ENCODE measurements around the gene CDC42EP1.
"Not testable (repeated sequence)": the region's sequence is repeated elsewhere in the genome, so short reads cannot be mapped to it uniquely, and the experiment has no call there.

Gene CDC42EP1

GRCh38 chr22:37578002-37578401 is 17.7 kb downstream of the CDC42EP1 start:
- no peak for DNase-seq (ENCODE audit: low read depth in 2 of 2)

GRCh38 chr22:37581504-37581903 is 21.2 kb downstream of the CDC42EP1 start:
- DNase-seq (ENCODE audit: low read depth in 2 of 2), result no peak

- DNase-seq (ENCODE audit: low read depth in 2 of 2), result no peak
Measured at GRCh38 chr22:37582526-37582925, 22.2 kb downstream of the CDC42EP1 start.

DNA sequence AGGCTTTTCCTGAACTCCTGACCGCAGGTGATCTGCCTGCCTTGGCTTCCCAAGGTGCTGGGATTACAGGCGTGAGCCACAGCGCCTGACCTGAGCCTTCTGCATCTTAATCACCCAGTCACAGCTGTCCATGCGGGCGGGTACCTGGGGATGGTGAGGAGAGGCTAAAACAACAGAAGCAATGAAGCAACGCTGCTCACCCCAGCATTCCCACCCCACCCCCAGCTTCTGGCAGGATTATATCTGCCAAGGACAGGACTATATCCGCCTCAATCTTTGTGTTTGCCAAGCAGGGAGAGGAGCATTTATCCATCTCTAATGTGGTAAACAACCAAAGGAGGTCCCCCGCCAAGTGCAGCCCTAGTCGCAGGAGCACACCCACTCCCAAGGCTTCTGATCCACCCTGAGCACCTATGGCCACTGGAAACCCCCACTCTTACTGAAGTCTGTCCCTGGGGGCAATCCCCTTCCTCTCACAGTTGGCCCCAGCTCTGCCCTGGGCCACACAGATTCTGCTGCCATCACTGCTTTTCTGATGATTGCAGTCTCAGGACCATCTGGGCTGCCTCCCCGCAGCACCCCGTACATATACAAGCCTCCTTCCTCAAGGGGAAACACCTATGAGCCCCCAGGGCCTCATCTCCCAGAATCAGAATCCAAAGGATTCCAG is 28.4 kb downstream of the CDC42EP1 start:
- no peak for DNase-seq (ENCODE audit: low read depth in 2 of 2)

GRCh38 chr22:37589636-37590035 is 29.4 kb downstream of the CDC42EP1 start:
- DNase-seq (ENCODE audit: low read depth in 2 of 2), result no peak

DNA sequence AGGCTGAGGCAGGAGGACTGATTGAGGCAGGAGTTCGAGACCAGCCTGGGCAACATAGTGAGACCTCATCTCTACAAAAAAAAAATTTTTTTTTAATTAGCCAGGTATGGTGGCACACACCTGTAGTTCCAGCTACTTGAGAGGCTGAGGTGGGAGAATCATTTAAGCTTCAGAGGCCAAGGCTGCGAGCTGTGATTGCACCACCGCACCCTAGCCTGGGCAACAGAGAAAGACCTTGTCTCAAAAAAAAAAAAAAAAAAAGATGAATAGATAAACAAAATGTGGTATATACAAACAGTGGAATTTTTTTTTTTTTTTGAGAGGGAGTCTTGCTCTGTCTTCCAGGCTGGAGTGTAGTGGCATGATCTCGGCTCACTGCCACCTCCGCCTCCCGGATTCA is 30.8 kb downstream of the CDC42EP1 start:
- DNase-seq (ENCODE audit: low read depth in 2 of 2), result not testable (repeated sequence)

DNA sequence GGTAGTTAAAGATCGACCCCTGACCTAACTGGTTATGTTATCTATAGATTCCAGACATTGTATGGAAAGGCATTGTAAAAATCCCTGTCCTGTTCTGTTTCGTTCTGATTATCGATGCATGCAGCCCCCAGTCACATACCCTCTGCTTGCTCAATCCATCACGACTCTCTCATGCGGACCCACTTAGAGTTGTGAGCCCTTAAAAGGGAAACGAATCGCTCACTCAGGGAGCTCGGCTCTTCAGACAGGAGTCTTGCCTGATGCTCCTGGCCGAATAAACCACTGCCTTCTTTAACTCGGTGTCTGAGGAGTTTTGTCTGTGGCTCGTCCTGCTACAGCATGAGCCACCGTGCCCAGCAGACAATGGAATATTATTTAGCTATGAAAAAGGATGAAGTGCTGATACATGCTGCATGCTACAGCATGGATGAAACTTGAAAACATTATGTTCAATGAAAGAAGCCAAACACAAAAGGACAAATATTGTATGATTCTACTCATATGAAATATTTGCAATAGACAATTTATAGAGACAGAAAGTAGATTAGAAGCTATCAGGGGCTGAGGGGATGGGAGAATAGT is 31.6 kb downstream of the CDC42EP1 start:
- DNase-seq (ENCODE audit: low read depth in 2 of 2), result no peak

GRCh38 chr22:37594237-37594636 is 34.0 kb downstream of the CDC42EP1 start:
- no peak for DNase-seq (ENCODE audit: low read depth in 2 of 2)

DNA sequence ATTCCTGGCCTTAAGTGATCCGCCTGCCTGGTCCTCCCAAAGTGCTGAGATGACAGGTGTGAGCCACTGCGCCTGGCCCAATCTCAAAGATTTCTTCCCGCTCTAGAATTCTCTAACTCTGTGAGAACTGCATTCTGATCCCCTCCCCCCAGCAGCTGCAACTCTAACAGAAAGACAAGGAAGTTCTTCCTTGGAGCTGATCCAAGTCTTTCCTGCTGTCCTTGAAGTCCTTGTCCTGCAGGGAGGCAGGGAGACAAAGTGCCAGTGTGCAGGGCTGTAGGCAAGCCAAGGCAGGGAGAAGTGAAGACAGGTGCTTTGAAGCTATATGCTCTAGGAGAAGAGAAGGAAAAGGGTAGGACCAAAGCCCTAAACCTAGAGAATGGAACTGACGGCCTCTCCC is 38.9 kb downstream of the CDC42EP1 start:
- no peak for DNase-seq (ENCODE audit: low read depth in 2 of 2)

GRCh38 chr22:37601203-37601539 is 40.9 kb downstream of the CDC42EP1 start:
- DNase-seq (ENCODE audit: low read depth in 2 of 2), result no peak

GRCh38 chr22:37601540-37602442 is 41.5 kb downstream of the CDC42EP1 start:
- no peak for DNase-seq (ENCODE audit: low read depth in 2 of 2)

GRCh38 chr22:37602546-37603277 is 42.4 kb downstream of the CDC42EP1 start:
- not testable (repeated sequence) for DNase-seq (ENCODE audit: low read depth in 2 of 2)

DNA sequence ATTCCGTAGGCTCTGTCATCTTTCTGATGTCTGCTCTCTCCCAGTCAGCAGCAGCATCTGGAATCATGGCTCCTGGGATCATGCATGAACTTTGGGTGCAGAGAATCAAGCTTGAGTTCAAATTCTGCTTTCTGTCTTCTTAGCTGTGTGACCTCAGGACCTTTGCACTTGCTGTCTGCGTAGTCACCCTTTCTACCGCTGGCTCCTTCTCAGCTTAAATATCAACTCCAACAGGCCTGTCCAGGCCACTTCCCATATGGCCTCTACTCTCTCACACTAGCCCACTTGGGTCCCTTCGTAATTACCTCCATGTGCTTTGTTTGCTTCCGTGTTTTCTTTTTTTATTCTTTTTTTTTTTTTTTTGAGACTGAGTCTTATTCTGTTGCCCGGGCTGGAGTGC is 43.8 kb downstream of the CDC42EP1 start:
- DNase-seq (ENCODE audit: low read depth in 2 of 2), result no peak

DNA sequence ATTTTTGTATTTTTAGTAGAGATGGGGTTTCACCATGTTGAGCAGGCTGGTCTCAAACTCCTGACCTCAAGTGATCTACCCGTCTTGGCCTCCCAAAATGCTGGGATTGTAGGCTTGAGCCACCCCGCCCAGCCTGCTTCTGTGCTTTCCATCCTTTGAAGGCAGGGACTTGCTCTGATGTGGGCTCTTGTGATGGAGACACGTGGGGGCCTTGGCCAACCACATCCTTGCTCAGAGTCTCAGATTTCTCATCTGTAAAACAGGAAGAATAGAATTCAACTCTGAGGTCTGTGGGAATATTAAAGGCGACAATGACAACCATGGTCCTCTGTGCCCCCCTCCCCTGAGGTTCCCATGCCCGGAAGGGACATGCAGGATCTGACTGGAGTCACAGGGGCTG is 44.6 kb downstream of the CDC42EP1 start:
- DNase-seq (ENCODE audit: low read depth in 2 of 2), result peak; percentile 15 to 26

DNA sequence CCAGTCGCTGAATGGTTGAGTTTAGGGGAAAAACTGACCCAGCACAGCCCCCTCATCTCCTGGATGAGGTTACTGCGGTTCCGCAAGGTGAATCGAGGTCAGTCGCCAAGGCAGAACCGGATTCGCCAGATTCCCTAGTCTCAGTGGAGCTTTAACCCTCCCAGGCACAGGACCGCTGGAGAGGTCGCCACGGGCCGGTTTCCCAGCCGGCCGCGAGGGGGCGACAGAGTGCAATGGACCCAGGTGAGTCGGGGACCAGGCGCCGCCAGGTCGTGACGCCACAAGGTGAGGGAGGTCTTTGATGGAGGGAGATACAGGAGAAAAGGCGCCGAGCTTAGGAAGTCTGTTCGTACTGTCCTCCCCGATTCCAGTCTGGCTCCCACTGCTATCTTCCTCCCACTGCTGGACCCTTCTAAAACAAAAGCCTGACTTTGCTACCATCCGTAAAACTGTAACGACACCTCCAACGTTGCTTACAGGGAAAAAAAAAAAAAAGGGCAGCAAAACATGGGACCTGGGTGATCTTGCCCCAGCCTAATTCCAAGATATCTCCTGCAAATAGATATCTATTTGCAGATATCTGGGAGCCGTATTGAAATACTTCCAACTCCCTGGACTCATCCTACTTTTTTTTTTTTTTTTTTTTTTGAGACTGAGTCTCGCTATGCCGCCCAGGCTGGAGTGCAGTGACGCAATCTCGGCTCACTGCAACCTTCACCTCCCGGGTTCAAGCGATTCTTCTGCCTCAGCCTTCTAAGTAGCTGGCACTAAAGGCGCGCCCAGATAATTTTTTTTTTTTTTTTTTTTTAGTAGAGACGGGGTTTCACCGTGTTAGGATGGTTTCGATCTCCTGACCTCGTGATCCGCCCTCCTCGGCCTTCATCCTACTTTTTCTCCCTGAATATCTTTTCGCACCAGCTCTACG is 47.0 kb downstream of the CDC42EP1 start:
- peak; percentile 68 to 83 for DNase-seq (ENCODE audit: low read depth in 2 of 2)

DNA sequence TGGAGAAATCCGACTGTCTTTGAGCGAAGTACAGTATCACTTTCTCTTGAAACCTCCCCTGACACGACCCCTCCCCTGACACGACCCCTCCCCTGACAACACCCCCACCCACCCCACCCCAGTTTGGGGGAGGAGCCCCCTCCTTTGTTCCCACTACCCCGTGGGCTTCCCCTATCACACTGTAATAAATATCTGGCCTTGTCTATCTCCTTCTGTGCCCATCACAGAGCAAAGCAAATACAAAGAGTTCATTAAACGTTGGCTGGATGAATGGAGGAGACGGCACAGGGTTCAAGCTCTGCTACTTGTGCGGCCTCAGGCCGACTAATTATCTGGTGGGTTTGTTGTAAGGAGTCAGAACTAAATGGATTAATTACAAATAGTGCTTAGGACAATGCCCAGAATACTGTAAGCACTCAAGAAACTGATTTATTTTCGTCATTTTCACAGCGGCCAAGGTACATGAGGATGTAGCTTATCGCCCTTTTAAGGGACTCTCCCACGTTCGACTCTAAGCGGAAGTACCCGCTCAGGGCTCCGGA is 47.7 kb downstream of the CDC42EP1 start:
- no peak for DNase-seq (ENCODE audit: low read depth in 2 of 2)

GRCh38 chr22:37608477-37609239 is 48.4 kb downstream of the CDC42EP1 start, which contains the start of gene GGA1:
GGA1 (plus strand) TSS chr22:37608834; CDS start chr22:37608861, 27 bp downstream.
- peak; percentile 85 to 94 for DNase-seq (ENCODE audit: low read depth in 2 of 2)

GRCh38 chr22:37609240-37610152 is 49.2 kb downstream of the CDC42EP1 start:
- DNase-seq (ENCODE audit: low read depth in 2 of 2), result no peak

- not testable (repeated sequence) for DNase-seq (ENCODE audit: low read depth in 2 of 2)
Measured at GRCh38 chr22:37610153-37610475, 49.8 kb downstream of the CDC42EP1 start.
